Neural cell (in vitro differentiated cells): ENCODE measurements around the gene KCNIP4. TPM values are rescaled to one million over a fixed set of nuclear protein-coding genes. Genes with fewer than 3 reads are reported as not detected.

Experiments
- H2AFZ ChIP-seq: fragments of 200-600, 300-800 bp; sonication (generic), shearing (Covaris generic); 2 replicates; pipeline ENCODE4 v1.6.0; 2014; ENCODE audit warnings: low read depth, mild to moderate bottlenecking, antibody characterized with exemption, low read length, moderate library complexity
- H3F3A ChIP-seq: fragments of 200-600 bp; shearing (Covaris generic); 2 replicates; pipeline ENCODE4 v1.6.1; 2016; ENCODE audit warnings: mild to moderate bottlenecking, moderate library complexity, mixed read lengths, antibody characterized with exemption, low read length; ENCODE audit not compliant: insufficient read depth, poor library complexity, severe bottlenecking
- H3K27ac ChIP-seq: fragments of 200-600, 300-800 bp; sonication (generic), shearing (Covaris generic); 2 replicates; pipeline ENCODE4 v1.5.1; 2014; ENCODE audit warnings: mild to moderate bottlenecking, low read length, moderate library complexity
- H3K27me3 ChIP-seq: fragments of 300-800, 200-600 bp; sonication (generic), shearing (Covaris generic); 2 replicates; pipeline ENCODE4 v1.6.0; 2014; ENCODE audit warnings: mild to moderate bottlenecking, low read depth, low read length, moderate library complexity; ENCODE audit not compliant: insufficient read depth
- H3K36me3 ChIP-seq: fragments of 300-800, 200-600 bp; sonication (generic), shearing (Covaris generic); 2 replicates; pipeline ENCODE4 v1.5.1; 2014; ENCODE audit warnings: mild to moderate bottlenecking, antibody characterized with exemption, low read length, moderate library complexity; ENCODE audit not compliant: insufficient read depth
- H3K4me2 ChIP-seq: fragments of 300-800, 200-600 bp; sonication (generic), shearing (Covaris generic); 2 replicates; pipeline ENCODE4 v1.6.0; 2014; ENCODE audit warnings: mild to moderate bottlenecking, low read length
- H3K4me3 ChIP-seq: fragments of 300-800, 200-600 bp; sonication (generic), shearing (Covaris generic); 2 replicates; pipeline ENCODE4 v1.5.1; 2014; ENCODE audit warnings: mild to moderate bottlenecking, low read length, moderate library complexity
- H3K79me2 ChIP-seq: fragments of 200-600 bp; shearing (Covaris generic); replicated peaks from 2 replicates; pipeline ENCODE4 v1.6.0; 2014; ENCODE audit warnings: mild to moderate bottlenecking, low read length, moderate library complexity; ENCODE audit not compliant: insufficient read depth
- H3K9ac ChIP-seq: fragments of 300-800, 200-600 bp; sonication (generic), shearing (Covaris generic); 2 replicates; pipeline ENCODE4 v1.6.1; 2016; ENCODE audit warnings: mild to moderate bottlenecking, low read length, mixed read lengths
- H3K9me2 ChIP-seq: fragments of 200-600 bp; shearing (Covaris generic); 2 replicates; pipeline ENCODE4 v1.6.1; 2016; ENCODE audit warnings: mild to moderate bottlenecking, low read length, mixed read lengths; ENCODE audit not compliant: insufficient read depth
- H3K9me3 ChIP-seq: fragments of 200-600, 300-800 bp; sonication (generic), shearing (Covaris generic); 2 replicates; pipeline ENCODE4 v1.6.1; 2016; ENCODE audit warnings: mild to moderate bottlenecking, mixed run types, low read length, moderate library complexity, mixed read lengths
- H4K20me1 ChIP-seq: fragments of 200-600 bp; shearing (Covaris generic); 2 replicates; pipeline ENCODE4 v1.6.1; 2016; ENCODE audit warnings: mild to moderate bottlenecking, mixed run types; ENCODE audit not compliant: insufficient read depth
- CTCF ChIP-seq: fragments of 450-650 bp; IDR thresholded peaks from 2 replicates; pipeline ENCODE4 v1.5.1; 2014; ENCODE audit warnings: antibody characterized with exemption, mild to moderate bottlenecking, moderate library complexity; ENCODE audit not compliant: poor library complexity, severe bottlenecking
- EP300 ChIP-seq: fragments of 450-650 bp; conservative IDR thresholded peaks from 2 replicates; pipeline ENCODE4 v1.6.1; 2014; ENCODE audit warnings: antibody characterized with exemption, mild to moderate bottlenecking, moderate library complexity; ENCODE audit not compliant: poor library complexity, severe bottlenecking
- EZH2 ChIP-seq: fragments of 200-600, 300-800 bp; shearing (Covaris generic), sonication (generic); IDR thresholded peaks from 2 replicates; pipeline ENCODE4 v1.6.1; 2014; ENCODE audit warnings: antibody characterized with exemption, low read length, borderline replicate concordance, mild to moderate bottlenecking; ENCODE audit not compliant: insufficient read depth, poor library complexity, severe bottlenecking
- MXI1 ChIP-seq: fragments of 450-650 bp; conservative IDR thresholded peaks from 2 replicates; pipeline ENCODE4 v1.6.1; 2014; ENCODE audit warnings: antibody characterized with exemption, mild to moderate bottlenecking; ENCODE audit not compliant: poor library complexity, severe bottlenecking
- POLR2AphosphoS5 ChIP-seq: IDR thresholded peaks from 2 replicates; pipeline ENCODE4 v1.6.1; 2012
- RAD21 ChIP-seq: fragments of 450-650 bp; conservative IDR thresholded peaks from 2 replicates; pipeline ENCODE4 v1.6.1; 2014; ENCODE audit warnings: antibody characterized with exemption, mild to moderate bottlenecking, moderate library complexity
- SMC3 ChIP-seq: fragments of 450-650 bp; conservative IDR thresholded peaks from 2 replicates; pipeline ENCODE4 v1.6.1; 2014; ENCODE audit warnings: antibody characterized with exemption, mild to moderate bottlenecking, moderate library complexity; ENCODE audit not compliant: poor library complexity
- TAF1 ChIP-seq: IDR thresholded peaks from 2 replicates; pipeline ENCODE4 v1.6.1; 2012; ENCODE audit warnings: low read depth
- polyA plus RNA-seq: library from polyadenylated mRNA; depleted of rRNA; stranded (reverse); fragments of >200 nt; gene quantifications from 2 replicates; pipeline ENCODE4 v1.2.3, GENCODE V29; 2014
- TF ChIP-seq, protein P1 (sequence below): IDR thresholded peaks from 2 replicates; pipeline ENCODE4 v1.6.1; 2012; ENCODE audit warnings: borderline replicate concordance

KCNIP4 gene
- polyA plus RNA-seq, 1 donor from 2014 or later: 22.8 TPM

- TF ChIP-seq EZH2: no peak
- no peak for TF ChIP-seq MXI1
- TF ChIP-seq CTCF: no peak
- TF ChIP-seq RAD21: no peak
- no peak for TF ChIP-seq EP300
- TF ChIP-seq, protein P1, sequence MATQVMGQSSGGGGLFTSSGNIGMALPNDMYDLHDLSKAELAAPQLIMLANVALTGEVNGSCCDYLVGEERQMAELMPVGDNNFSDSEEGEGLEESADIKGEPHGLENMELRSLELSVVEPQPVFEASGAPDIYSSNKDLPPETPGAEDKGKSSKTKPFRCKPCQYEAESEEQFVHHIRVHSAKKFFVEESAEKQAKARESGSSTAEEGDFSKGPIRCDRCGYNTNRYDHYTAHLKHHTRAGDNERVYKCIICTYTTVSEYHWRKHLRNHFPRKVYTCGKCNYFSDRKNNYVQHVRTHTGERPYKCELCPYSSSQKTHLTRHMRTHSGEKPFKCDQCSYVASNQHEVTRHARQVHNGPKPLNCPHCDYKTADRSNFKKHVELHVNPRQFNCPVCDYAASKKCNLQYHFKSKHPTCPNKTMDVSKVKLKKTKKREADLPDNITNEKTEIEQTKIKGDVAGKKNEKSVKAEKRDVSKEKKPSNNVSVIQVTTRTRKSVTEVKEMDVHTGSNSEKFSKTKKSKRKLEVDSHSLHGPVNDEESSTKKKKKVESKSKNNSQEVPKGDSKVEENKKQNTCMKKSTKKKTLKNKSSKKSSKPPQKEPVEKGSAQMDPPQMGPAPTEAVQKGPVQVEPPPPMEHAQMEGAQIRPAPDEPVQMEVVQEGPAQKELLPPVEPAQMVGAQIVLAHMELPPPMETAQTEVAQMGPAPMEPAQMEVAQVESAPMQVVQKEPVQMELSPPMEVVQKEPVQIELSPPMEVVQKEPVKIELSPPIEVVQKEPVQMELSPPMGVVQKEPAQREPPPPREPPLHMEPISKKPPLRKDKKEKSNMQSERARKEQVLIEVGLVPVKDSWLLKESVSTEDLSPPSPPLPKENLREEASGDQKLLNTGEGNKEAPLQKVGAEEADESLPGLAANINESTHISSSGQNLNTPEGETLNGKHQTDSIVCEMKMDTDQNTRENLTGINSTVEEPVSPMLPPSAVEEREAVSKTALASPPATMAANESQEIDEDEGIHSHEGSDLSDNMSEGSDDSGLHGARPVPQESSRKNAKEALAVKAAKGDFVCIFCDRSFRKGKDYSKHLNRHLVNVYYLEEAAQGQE: no peak
- no peak for TF ChIP-seq SMC3
- no peak for TF ChIP-seq TAF1
- no peak for TF ChIP-seq POLR2AphosphoS5
- Histone ChIP-seq H3K4me3 (no peak overlapping the region), H3K9me2 (no peaks in the 10 kb centered on the region), H3K27me3 (no peaks in the 10 kb centered on the region), H3F3A (no peaks in the 10 kb centered on the region), H3K27ac (no peak overlapping the region), H3K4me2 (no peak overlapping the region), H3K9ac (no peak overlapping the region), H3K36me3 (no peaks in the 10 kb centered on the region), H2AFZ (no peak overlapping the region), H3K9me3 (no peaks in the 10 kb centered on the region), H4K20me1 (no peaks in the 10 kb centered on the region), H3K79me2 (no peaks in the 10 kb centered on the region)
These were observed 64.0 kb downstream of the KCNIP4 start for GRCh38 chr4:21884615-21885014.

DNA sequence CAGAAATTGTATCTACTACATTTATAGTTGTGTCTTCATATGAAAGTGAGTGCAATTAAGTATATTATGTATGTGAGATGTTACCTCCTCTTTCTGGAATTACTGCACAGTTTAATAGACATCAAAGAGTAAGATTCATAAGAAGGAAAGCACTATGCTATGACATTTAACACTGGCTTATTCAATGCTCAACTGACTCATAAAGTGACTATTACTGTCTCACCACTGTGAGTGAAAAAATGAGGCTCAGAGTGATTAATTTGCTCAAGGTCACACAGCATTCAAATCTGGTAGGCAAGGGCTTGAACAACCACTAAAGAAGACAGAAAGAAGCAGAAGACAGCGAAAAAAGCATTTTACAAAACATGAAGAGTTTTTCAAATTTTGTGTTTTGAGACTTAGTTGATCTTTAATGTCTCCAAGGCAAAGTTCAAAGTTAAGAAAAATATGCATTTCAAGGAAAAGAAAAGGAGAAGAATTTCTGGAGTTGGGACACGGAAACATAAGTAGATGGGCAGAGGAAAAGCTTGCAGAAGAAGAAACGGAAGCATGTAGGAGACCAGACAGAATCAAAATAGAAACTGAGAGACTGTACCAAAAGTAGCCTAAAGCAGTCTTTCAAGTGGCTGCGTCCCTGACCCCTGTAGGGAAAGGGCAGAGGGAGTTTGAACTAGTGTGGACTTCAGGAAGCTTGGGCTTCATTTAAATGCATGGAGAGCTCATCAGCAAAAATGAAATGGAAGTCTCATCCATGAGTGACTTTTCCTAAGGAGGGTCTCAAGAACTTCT lies 66.3 kb downstream of the KCNIP4 start:
- H3F3A ChIP-seq: no peaks in the 10 kb centered on the region
- H3K27me3 ChIP-seq: no peaks in the 10 kb centered on the region
- no peak for TF ChIP-seq MXI1
- no peak for TF ChIP-seq EP300
- no peak for TF ChIP-seq POLR2AphosphoS5
- no peak for TF ChIP-seq TAF1
- TF ChIP-seq RAD21: no peak
- TF ChIP-seq, protein P1: no peak
- no peak for TF ChIP-seq SMC3
- no peak for TF ChIP-seq EZH2
- no peak for TF ChIP-seq CTCF
- no peak overlapping the region for H3K27ac ChIP-seq
- H3K9me2 ChIP-seq: no peaks in the 10 kb centered on the region
- no peaks in the 10 kb centered on the region for H4K20me1 ChIP-seq
- no peak overlapping the region for H3K4me2 ChIP-seq
- H3K4me3 ChIP-seq: no peak overlapping the region
- no peaks in the 10 kb centered on the region for H3K79me2 ChIP-seq
- no peak overlapping the region for H3K9ac ChIP-seq
- H2AFZ ChIP-seq: no peak overlapping the region
- H3K36me3 ChIP-seq: no peaks in the 10 kb centered on the region
- H3K9me3 ChIP-seq: no peaks in the 10 kb centered on the region
